ENCODE results near the gene ITGA8. TPM values are rescaled to one million over a fixed set of nuclear protein-coding genes. Genes with fewer than 3 reads are reported as not detected.

Gene ITGA8
- total RNA-seq, 4 donors from 2014 or later: 9.4 to 64.8 (median 28.1) TPM

DNA sequence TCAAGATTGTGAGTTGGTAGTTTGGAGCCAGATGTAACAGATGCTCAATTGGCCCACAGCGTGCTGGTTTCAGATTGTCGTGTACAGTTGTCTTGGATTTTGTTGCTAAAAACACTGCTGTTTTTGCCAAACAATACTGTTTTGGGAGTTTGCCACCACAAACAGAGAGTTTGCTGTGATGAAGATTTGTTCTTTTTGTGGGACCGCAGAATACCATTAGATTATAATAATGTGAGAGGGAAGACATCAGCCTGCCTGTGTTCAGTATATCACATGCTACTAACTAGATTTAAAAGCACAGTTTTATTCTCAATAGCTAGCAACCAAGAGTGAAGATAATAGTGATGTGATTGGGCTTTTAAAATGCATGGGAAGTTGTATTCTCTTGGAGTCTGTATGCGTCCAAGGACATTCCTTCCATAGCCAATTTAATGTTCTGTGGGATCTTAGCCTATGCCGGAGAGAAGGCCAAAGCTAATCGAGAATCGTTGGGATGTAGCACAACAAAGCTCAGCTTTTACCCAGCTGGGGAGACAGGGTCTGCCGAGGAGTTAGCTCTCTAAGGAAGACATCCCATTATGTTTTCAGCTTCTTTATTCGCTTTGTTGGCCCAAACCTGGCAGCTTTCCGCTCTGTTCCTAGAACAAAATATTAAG lies 18.7 kb upstream of the ITGA8 start:
- H3K4me1 ChIP-seq: no peaks in the 10 kb centered on the region
- no peaks in the 10 kb centered on the region for H3K36me3 ChIP-seq
- no peak overlapping the region for H3K4me3 ChIP-seq
- peak; percentile 21 to 41 for DNase-seq
- peak overlapping the region; percentile 57 to 65 for H3K27ac ChIP-seq
- no peaks in the 10 kb centered on the region for H3K9me3 ChIP-seq
- TF ChIP-seq POLR2A (IDR thresholded peaks at IDR 0.05): no peak
- TF ChIP-seq, protein P1, sequence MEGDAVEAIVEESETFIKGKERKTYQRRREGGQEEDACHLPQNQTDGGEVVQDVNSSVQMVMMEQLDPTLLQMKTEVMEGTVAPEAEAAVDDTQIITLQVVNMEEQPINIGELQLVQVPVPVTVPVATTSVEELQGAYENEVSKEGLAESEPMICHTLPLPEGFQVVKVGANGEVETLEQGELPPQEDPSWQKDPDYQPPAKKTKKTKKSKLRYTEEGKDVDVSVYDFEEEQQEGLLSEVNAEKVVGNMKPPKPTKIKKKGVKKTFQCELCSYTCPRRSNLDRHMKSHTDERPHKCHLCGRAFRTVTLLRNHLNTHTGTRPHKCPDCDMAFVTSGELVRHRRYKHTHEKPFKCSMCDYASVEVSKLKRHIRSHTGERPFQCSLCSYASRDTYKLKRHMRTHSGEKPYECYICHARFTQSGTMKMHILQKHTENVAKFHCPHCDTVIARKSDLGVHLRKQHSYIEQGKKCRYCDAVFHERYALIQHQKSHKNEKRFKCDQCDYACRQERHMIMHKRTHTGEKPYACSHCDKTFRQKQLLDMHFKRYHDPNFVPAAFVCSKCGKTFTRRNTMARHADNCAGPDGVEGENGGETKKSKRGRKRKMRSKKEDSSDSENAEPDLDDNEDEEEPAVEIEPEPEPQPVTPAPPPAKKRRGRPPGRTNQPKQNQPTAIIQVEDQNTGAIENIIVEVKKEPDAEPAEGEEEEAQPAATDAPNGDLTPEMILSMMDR (IDR thresholded peaks at IDR 0.05): no peak
- H3K27me3 ChIP-seq: no peaks in the 10 kb centered on the region
- intact Hi-C loops (cut with DNase I; ENCODE audit: low total_unique reads): no loop called here

DNA sequence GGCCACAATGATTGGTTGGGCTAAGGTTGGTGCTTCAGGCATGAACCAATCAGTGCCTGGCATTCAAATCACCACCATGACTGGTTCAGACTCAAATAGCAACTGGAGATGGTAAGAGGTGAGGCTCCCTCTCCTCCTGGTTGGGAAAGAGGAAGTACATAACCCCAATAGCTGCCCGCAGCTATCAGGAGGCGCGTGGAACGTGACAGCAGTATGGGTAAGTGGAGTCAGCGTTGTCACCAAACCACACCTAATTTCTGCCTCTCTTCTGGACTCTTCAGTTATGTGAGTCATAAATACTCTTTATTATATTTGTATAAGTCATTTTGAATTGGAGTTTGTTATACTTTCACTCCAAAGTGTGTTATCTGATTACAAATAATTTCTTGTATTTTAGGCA lies 17.9 kb upstream of the ITGA8 start:
- H3K27ac ChIP-seq: peak overlapping the region; percentile 21 to 65
- intact Hi-C loops (cut with DNase I; ENCODE audit: low total_unique reads): no loop called here

DNA sequence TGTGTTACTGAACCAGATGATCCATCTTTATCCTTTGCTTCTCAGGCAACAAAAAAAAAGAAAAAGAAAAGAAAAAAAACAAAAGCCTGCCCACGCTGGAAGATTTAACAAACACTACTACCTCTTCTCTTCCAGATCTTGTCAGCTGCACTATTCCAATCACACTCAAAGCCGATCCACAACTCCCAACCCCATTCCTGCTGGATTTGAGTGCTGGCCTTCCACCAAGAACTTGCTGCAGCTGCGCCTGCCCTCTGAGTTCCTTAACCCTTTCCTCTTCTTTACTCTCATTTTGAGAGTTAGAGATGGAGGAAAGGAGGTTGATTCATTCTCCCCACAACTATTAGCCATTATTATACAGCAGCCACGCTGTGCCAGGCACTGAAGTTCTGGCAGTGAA lies 16.0 kb upstream of the ITGA8 start:
- Histone ChIP-seq H3K36me3 (no peaks in the 10 kb centered on the region), H3K4me3 (no peak overlapping the region), H3K27ac (peak overlapping the region in 1 of 2 donors; percentile 49), H3K4me1 (no peaks in the 10 kb centered on the region), H3K27me3 (no peaks in the 10 kb centered on the region), H3K9me3 (no peaks in the 10 kb centered on the region)
- intact Hi-C loops (cut with DNase I; ENCODE audit: low total_unique reads): no loop called here
- no peak for TF ChIP-seq POLR2A (IDR thresholded peaks at IDR 0.05)
- TF ChIP-seq, protein P1 (IDR thresholded peaks at IDR 0.05): no peak
- DNase-seq: peak in 1 of 2 donors; percentile 43

More for the DNA sequence above, 17.9 kb upstream of the ITGA8 start:
- no peaks in the 10 kb centered on the region for H3K4me1 ChIP-seq
- H3K27me3 ChIP-seq: no peaks in the 10 kb centered on the region
- no peak for DNase-seq
- no peaks in the 10 kb centered on the region for H3K9me3 ChIP-seq
- H3K4me3 ChIP-seq: no peak overlapping the region
- no peak for TF ChIP-seq POLR2A (IDR thresholded peaks at IDR 0.05)
- TF ChIP-seq, protein P1 (IDR thresholded peaks at IDR 0.05): no peak
- H3K36me3 ChIP-seq: no peaks in the 10 kb centered on the region

DNA sequence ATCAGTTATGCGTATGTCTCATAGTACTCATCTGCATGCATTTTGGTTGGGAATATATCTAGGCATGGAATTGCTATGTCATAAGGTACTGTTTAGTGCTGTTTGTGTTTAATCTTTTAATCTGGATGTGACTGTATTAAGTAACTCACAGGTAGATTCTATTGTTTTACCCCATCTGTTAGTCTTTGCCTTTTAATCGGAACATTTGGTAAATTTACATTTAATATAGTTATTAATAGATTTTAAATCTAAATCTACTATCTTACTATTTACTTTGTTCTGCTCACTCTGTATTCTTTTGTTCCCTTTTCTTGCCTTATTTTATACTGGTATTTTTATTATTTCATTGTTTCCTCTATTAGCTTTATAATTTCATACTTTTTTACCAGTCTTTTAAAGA lies 10.6 kb upstream of the ITGA8 start:
- no peaks in the 10 kb centered on the region for H3K4me1 ChIP-seq
- no peak overlapping the region for H3K27ac ChIP-seq
- no peaks in the 10 kb centered on the region for H3K36me3 ChIP-seq
- DNase-seq: no peak
- TF ChIP-seq, protein P1 (IDR thresholded peaks at IDR 0.05): no peak
- no peak for TF ChIP-seq POLR2A (IDR thresholded peaks at IDR 0.05)
- H3K9me3 ChIP-seq: no peaks in the 10 kb centered on the region
- intact Hi-C loops (cut with DNase I; ENCODE audit: low total_unique reads): no loop called here
- no peaks in the 10 kb centered on the region for H3K27me3 ChIP-seq
- H3K4me3 ChIP-seq: no peak overlapping the region

DNA sequence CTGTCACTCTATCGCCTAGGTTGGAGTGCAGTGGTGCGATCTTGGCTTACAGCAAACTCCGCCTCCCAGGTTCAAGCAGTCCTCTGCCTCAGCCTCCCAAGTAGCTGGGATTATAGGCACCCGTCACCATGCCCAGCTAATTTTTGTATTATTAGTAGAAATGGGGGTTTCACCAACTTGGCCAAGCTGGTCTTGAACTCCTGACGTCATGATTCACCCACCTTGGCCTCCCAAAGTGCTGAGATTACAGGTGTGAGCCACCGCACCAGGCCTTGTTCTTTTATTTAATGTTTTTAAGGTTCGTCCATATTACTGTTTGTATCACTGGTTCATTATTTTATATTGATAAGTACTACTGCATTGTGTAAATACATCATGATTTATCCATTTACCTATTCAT lies 10.2 kb upstream of the ITGA8 start:
- no peak for DNase-seq
- Histone ChIP-seq H3K36me3 (no peaks in the 10 kb centered on the region), H3K4me3 (no peak overlapping the region), H3K4me1 (no peaks in the 10 kb centered on the region), H3K27me3 (no peaks in the 10 kb centered on the region), H3K27ac (no peak overlapping the region), H3K9me3 (no peaks in the 10 kb centered on the region)
- intact Hi-C loops (cut with DNase I; ENCODE audit: low total_unique reads): loop anchor here (5.0 kb wide), 1 partner anchor 298 kb away; no protein-coding TSS in a partner anchor
- no peak for TF ChIP-seq POLR2A (IDR thresholded peaks at IDR 0.05)
- TF ChIP-seq, protein P1 (IDR thresholded peaks at IDR 0.05): no peak
